ENCODE measurements around the gene HSPB3.
"Not testable (repeated sequence)": the region's sequence is repeated elsewhere in the genome, so short reads cannot be mapped to it uniquely, and the experiment has no call there.

GRCh38 chr5:54419573-54420423, 35.7 kb upstream of the HSPB3 start:
- not testable (repeated sequence) for TF ChIP-seq EZH2phosphoT487 (IDR thresholded peaks at IDR 0.05; ENCODE audit: borderline replicate concordance, low read length); EZH2 (IDR thresholded peaks at IDR 0.05; ENCODE audit: low read length, unreplicated experiment)
- peak; percentile 70 for TF ChIP-seq CTCF (conservative IDR thresholded peaks at IDR 0.05; ENCODE audit: low read depth, low read length)
